Keratinocyte (primary cell): ENCODE results near the gene KLRF2.

ENCODE experiments used
- EZH2 ChIP-seq: IDR thresholded peaks from one replicate; pipeline ENCODE4 v1.6.1; 2012; ENCODE audit warnings: inconsistent platforms, mild to moderate bottlenecking, low read length, moderate library complexity
- TF ChIP-seq, protein P1 (sequence below), 3 experiments: IDR thresholded peaks in 1 of 3; conservative IDR thresholded peaks in 1 of 3; optimal IDR thresholded peaks in 1 of 3; 2 replicates in 2 of 3; 3 replicates in 1 of 3; pipeline versions ENCODE3 to v1.5.1; 2011; ENCODE audit warnings: low read length in 3 of 3, mild to moderate bottlenecking in 3 of 3, moderate library complexity in 2 of 3, control low read depth in 1 of 3, inconsistent platforms in 1 of 3; ENCODE audit not compliant: insufficient read depth in 2 of 3; ENCODE audit errors: extremely low read depth in 1 of 3

DNA sequence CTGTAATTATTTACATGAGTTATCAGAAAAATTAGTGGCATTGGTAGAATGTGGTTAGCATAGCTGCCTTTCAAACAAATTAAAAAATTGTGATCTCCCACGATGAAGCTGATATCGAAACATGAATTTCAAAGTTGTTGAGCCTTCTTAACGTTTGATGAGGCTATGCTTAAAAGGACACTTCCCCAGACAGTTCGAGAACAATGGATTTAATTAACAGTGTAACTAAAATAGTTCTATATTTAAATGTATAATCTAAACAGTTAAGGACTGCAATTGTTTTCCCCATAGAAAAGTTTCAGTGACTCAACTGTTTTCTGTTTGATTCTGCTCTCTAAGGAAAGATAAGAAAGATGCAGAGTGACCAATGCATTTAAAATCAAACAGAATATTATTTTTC, 13.8 kb upstream of the KLRF2 start:
- TF ChIP-seq EZH2: no peak
- TF ChIP-seq, protein P1, sequence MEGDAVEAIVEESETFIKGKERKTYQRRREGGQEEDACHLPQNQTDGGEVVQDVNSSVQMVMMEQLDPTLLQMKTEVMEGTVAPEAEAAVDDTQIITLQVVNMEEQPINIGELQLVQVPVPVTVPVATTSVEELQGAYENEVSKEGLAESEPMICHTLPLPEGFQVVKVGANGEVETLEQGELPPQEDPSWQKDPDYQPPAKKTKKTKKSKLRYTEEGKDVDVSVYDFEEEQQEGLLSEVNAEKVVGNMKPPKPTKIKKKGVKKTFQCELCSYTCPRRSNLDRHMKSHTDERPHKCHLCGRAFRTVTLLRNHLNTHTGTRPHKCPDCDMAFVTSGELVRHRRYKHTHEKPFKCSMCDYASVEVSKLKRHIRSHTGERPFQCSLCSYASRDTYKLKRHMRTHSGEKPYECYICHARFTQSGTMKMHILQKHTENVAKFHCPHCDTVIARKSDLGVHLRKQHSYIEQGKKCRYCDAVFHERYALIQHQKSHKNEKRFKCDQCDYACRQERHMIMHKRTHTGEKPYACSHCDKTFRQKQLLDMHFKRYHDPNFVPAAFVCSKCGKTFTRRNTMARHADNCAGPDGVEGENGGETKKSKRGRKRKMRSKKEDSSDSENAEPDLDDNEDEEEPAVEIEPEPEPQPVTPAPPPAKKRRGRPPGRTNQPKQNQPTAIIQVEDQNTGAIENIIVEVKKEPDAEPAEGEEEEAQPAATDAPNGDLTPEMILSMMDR (optimal IDR thresholded peaks at IDR 0.05 in 1 of 3, IDR thresholded peaks at IDR 0.05 in 1 of 3, conservative IDR thresholded peaks at IDR 0.05 in 1 of 3; ENCODE audit: extremely low read depth in 1 of 3, insufficient read depth in 2 of 3, low read length in 3 of 3): no peak
